ENCODE measurements around the gene MEN1. TPM values are rescaled to one million over a fixed set of nuclear protein-coding genes. Genes with fewer than 3 reads are reported as not detected.

The MEN1 gene
- total RNA-seq, 3 donors from 2014 or later: 11.4 to 19.0 (median 14.8) TPM

DNA sequence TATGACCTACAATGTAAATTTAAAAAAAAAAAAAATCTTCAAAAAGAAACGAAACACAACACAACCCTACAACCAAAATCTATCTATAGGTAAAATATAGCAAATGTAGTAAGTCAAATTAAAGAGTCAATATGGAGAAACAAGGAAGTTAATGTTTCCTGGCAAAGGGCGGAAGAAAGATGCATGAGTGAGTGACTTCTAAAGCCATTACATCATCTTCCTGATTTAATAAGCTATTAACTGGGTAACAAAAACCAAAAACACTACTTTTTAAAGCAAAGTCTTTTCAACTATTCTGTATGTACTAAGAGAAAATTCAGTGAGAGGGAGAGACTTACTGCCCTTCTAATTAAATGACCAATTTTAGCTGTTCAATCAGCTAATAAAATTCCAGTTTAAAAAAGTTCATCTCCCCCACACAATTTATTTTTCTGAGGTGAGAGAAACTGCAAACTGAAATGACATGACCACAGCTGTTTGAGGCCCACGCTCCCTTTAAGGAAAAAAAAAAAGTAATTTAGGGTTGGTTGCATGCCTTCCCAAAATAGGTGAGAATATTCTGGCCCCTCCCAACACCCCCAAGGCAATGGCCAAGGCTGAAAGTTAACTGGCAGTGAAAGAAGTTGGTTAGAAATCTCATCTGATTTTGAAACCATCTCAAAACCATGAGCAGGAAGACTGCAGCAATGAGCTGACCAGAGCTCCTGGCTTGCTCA lies 37.9 kb downstream of the MEN1 start:
- intact Hi-C loops (cut with DNase I; ENCODE audit: low total_unique reads): no loop called here
- Histone ChIP-seq H3K4me3 (no peak overlapping the region), H3K36me3 (peaks cover 28% of the 10 kb centered on the region), H3K27me3 (no peaks in the 10 kb centered on the region), H3K4me1 (peaks cover 3 to 29% of the 10 kb centered on the region in 2 donors), H3K9me3 (no peaks in the 10 kb centered on the region), H3K27ac (no peak overlapping the region)
- peak in 1 of 2 donors; percentile 7 for DNase-seq (ENCODE audit: low spot score in 2 of 2)
- TF ChIP-seq, protein P1, sequence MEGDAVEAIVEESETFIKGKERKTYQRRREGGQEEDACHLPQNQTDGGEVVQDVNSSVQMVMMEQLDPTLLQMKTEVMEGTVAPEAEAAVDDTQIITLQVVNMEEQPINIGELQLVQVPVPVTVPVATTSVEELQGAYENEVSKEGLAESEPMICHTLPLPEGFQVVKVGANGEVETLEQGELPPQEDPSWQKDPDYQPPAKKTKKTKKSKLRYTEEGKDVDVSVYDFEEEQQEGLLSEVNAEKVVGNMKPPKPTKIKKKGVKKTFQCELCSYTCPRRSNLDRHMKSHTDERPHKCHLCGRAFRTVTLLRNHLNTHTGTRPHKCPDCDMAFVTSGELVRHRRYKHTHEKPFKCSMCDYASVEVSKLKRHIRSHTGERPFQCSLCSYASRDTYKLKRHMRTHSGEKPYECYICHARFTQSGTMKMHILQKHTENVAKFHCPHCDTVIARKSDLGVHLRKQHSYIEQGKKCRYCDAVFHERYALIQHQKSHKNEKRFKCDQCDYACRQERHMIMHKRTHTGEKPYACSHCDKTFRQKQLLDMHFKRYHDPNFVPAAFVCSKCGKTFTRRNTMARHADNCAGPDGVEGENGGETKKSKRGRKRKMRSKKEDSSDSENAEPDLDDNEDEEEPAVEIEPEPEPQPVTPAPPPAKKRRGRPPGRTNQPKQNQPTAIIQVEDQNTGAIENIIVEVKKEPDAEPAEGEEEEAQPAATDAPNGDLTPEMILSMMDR (IDR thresholded peaks at IDR 0.05): no peak
- no peak for TF ChIP-seq POLR2AphosphoS5 (IDR thresholded peaks at IDR 0.05)
- TF ChIP-seq POLR2A (IDR thresholded peaks at IDR 0.05): no peak

DNA sequence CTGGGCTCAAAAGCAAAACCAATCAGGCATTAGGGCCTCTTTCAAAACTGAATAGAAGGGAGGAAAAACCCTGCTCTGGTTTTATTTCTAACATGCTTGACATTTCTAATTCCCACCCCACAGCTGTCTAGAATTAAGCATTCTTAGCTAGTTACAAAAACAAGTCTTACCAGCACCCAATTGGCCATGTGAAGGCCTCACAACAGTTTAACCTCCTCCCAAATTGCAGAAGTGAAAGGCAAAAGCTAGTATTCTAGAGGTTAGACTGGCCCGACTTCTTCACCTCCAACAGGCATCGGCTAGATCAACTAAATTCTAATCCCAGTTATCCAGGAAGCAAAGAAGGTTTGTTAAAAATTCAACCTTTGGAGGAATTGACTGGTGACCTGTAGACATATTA lies 38.5 kb downstream of the MEN1 start:
- DNase-seq (ENCODE audit: low spot score in 2 of 2): no peak
- intact Hi-C loops (cut with DNase I; ENCODE audit: low total_unique reads): no loop called here
- H3K27me3 ChIP-seq: no peaks in the 10 kb centered on the region
- peaks cover 33% of the 10 kb centered on the region for H3K36me3 ChIP-seq
- H3K9me3 ChIP-seq: no peaks in the 10 kb centered on the region
- no peak for TF ChIP-seq POLR2A (IDR thresholded peaks at IDR 0.05)
- TF ChIP-seq POLR2AphosphoS5 (IDR thresholded peaks at IDR 0.05): no peak
- TF ChIP-seq, protein P1 (IDR thresholded peaks at IDR 0.05): no peak
- H3K27ac ChIP-seq: no peak overlapping the region
- peaks cover under 1 to 25% of the 10 kb centered on the region in 2 donors for H3K4me1 ChIP-seq
- no peak overlapping the region for H3K4me3 ChIP-seq

DNA sequence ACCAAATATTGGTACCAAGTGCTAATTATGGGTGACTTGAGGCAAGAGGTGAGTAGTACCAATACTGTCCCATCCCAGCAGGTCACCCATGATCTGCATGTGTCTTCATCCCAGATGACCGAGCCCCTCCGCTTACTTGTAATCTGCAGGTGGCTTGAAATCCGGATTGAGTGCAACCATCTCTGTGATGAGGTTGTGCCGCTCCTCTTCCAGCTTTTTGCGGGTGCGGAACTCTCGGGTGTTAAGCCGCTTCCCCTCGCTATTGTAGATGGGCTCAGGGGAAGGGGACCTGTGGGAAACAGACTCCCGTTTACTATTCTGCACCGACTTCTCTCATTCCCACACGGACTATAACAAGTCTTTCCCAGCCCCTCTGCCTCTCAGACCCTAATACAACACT lies 40.2 kb downstream of the MEN1 start:
- TF ChIP-seq POLR2A (IDR thresholded peaks at IDR 0.05): no peak
- no peak for TF ChIP-seq POLR2AphosphoS5 (IDR thresholded peaks at IDR 0.05)
- TF ChIP-seq, protein P1 (IDR thresholded peaks at IDR 0.05): no peak
- Histone ChIP-seq H3K4me3 (no peak overlapping the region), H3K27ac (no peak overlapping the region), H3K4me1 (peaks cover 0 to 9% of the 10 kb centered on the region in 2 donors), H3K27me3 (no peaks in the 10 kb centered on the region), H3K9me3 (no peaks in the 10 kb centered on the region), H3K36me3 (peaks cover 39% of the 10 kb centered on the region)
- peak in 1 of 2 donors; percentile 39 for DNase-seq (ENCODE audit: low spot score in 2 of 2)
- intact Hi-C loops (cut with DNase I; ENCODE audit: low total_unique reads): no loop called here

DNA sequence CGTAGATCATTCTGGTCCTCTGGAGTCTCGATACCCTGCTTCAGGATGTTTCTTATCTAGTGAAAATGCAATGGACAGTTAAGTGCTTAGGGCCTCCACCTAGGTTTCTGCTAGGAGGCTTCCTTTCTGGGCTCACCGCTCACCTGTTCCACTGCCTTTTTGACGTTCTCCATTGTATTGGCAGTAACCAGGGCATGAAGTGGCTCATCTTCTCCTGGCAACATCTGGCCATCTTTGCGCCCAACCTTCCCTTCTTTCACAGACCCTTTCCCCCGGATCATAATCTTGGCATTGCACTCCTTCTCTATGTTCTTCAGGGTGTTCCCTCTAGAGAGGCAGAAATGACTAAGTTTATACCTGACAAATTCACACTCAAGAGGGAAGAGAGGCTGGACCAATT lies 41.1 kb downstream of the MEN1 start:
- Histone ChIP-seq H3K4me3 (no peak overlapping the region), H3K36me3 (peaks cover 41% of the 10 kb centered on the region), H3K4me1 (peaks cover 0 to 8% of the 10 kb centered on the region in 2 donors), H3K9me3 (no peaks in the 10 kb centered on the region), H3K27me3 (no peaks in the 10 kb centered on the region), H3K27ac (no peak overlapping the region)
- intact Hi-C loops (cut with DNase I; ENCODE audit: low total_unique reads): no loop called here
- TF ChIP-seq POLR2A (IDR thresholded peaks at IDR 0.05): no peak
- TF ChIP-seq, protein P1 (IDR thresholded peaks at IDR 0.05): no peak
- no peak for TF ChIP-seq POLR2AphosphoS5 (IDR thresholded peaks at IDR 0.05)
- DNase-seq (ENCODE audit: low spot score in 2 of 2): no peak

DNA sequence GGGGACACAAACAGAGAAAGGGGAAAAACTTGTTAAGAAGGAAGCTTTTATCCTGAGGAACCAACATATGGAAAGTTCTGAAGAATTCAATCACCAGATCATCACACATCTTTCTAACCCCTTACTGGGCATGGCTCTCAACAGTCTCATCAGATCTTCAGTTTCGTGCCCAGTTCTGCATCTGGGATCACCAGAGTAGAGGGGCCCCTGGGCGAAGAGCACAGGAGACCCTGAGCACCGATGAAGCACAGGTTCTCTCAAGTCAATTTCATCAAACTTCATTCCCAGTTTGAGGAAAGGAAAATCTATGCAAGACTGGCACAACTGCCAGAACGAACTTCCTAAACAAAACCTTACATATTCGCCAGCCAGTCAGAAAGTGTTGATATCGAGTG lies 42.1 kb downstream of the MEN1 start:
- Histone ChIP-seq H3K4me1 (peaks cover 6 to 7% of the 10 kb centered on the region in 2 donors), H3K36me3 (peaks cover 41% of the 10 kb centered on the region)
- TF ChIP-seq POLR2AphosphoS5 (IDR thresholded peaks at IDR 0.05) (no peak), POLR2A (IDR thresholded peaks at IDR 0.05) (no peak)
- TF ChIP-seq, protein P1 (IDR thresholded peaks at IDR 0.05): no peak

More for the DNA sequence above, 42.1 kb downstream of the MEN1 start:
- no peaks in the 10 kb centered on the region for H3K9me3 ChIP-seq
- intact Hi-C loops (cut with DNase I; ENCODE audit: low total_unique reads): no loop called here
- no peak overlapping the region for H3K4me3 ChIP-seq
- H3K27me3 ChIP-seq: no peaks in the 10 kb centered on the region
- no peak for DNase-seq (ENCODE audit: low spot score in 2 of 2)
- peak overlapping the region; percentile 60 to 76 for H3K27ac ChIP-seq
